ENCODE data around the gene DNAJC1. TPM values are rescaled to one million over a fixed set of nuclear protein-coding genes. Genes with fewer than 3 reads are reported as not detected.
A peak's percentile ranks its signal among the peaks of the same experiment; 100 is the strongest.

DNAJC1 gene
- total RNA-seq, 2 experiments from 2014 or later = 26.5 to 32.5 TPM

GRCh38 chr10:21747809-21748208, 255.7 kb downstream of the DNAJC1 start:
- H3K27ac Mint-ChIP-seq = no peak overlapping the region
- no peak for DNase-seq
- no peaks in the 10 kb centered on the region for H3K27me3 Mint-ChIP-seq
- no peak for ATAC-seq
- CTCF ChIA-PET = interaction anchor here (1.0 kb wide), 1 partner anchor 10 kb away, joined by 3 read pairs; no protein-coding TSS in a partner anchor
- no peak overlapping the region for H3K4me3 Mint-ChIP-seq
- peaks cover 19% of the 10 kb centered on the region for H3K4me1 Mint-ChIP-seq
- no peaks in the 10 kb centered on the region for H3K9me3 Mint-ChIP-seq (ENCODE audit: low read depth)
- peaks cover 7% of the 10 kb centered on the region for H3K36me3 Mint-ChIP-seq

- peak overlapping the region; percentile 35 for H3K27ac Mint-ChIP-seq
- H3K27me3 Mint-ChIP-seq = no peaks in the 10 kb centered on the region
- H3K36me3 Mint-ChIP-seq = peaks cover 13% of the 10 kb centered on the region
- DNase-seq (peak; percentile 73), ATAC-seq (peak; percentile 81)
- CTCF ChIA-PET = no interaction called here
- no peaks in the 10 kb centered on the region for H3K9me3 Mint-ChIP-seq (ENCODE audit: low read depth)
- no peak overlapping the region for H3K4me3 Mint-ChIP-seq
- peaks cover 20% of the 10 kb centered on the region for H3K4me1 Mint-ChIP-seq
Measured at GRCh38 chr10:21746118-21746517, 257.4 kb downstream of the DNAJC1 start.

GRCh38 chr10:21744223-21744622, 259.3 kb downstream of the DNAJC1 start:
- DNase-seq = no peak
- Mint-ChIP-seq H3K27me3 (no peaks in the 10 kb centered on the region), H3K36me3 (peaks cover 23% of the 10 kb centered on the region), H3K27ac (no peak overlapping the region), H3K4me3 (no peak overlapping the region), H3K4me1 (peaks cover 24% of the 10 kb centered on the region), H3K9me3 (ENCODE audit: low read depth) (no peaks in the 10 kb centered on the region)
- ATAC-seq = no peak
- CTCF ChIA-PET = no interaction called here

GRCh38 chr10:21742740-21743412, 260.7 kb downstream of the DNAJC1 start:
- Mint-ChIP-seq H3K27me3 (no peaks in the 10 kb centered on the region), H3K27ac (no peak overlapping the region), H3K36me3 (peaks cover 23% of the 10 kb centered on the region), H3K4me1 (peaks cover 24% of the 10 kb centered on the region), H3K9me3 (ENCODE audit: low read depth) (no peaks in the 10 kb centered on the region), H3K4me3 (no peak overlapping the region)
- CTCF ChIA-PET = interaction anchor here (2.4 kb wide), 1 partner anchor 246 kb away, joined by 10 read pairs; no protein-coding TSS in a partner anchor
- ATAC-seq (no peak), DNase-seq (no peak)

GRCh38 chr10:21740989-21741388, 262.5 kb downstream of the DNAJC1 start:
- Mint-ChIP-seq H3K9me3 (ENCODE audit: low read depth) (no peaks in the 10 kb centered on the region), H3K36me3 (peaks cover 28% of the 10 kb centered on the region), H3K4me1 (peaks cover 25% of the 10 kb centered on the region), H3K4me3 (no peak overlapping the region), H3K27me3 (no peaks in the 10 kb centered on the region), H3K27ac (peak overlapping the region; percentile 71)
- peak; percentile 68 for ATAC-seq
- CTCF ChIA-PET = interaction anchor here (2.4 kb wide), 1 partner anchor 245 kb away, joined by 10 read pairs; no protein-coding TSS in a partner anchor
- no peak for DNase-seq

GRCh38 chr10:21737106-21737505, 266.4 kb downstream of the DNAJC1 start:
- Mint-ChIP-seq H3K27ac (peak overlapping the region; percentile 16), H3K4me3 (no peak overlapping the region), H3K9me3 (ENCODE audit: low read depth) (no peaks in the 10 kb centered on the region), H3K36me3 (peaks cover 31% of the 10 kb centered on the region), H3K4me1 (peaks cover 23% of the 10 kb centered on the region), H3K27me3 (no peaks in the 10 kb centered on the region)
- ATAC-seq (no peak), DNase-seq (no peak)
- CTCF ChIA-PET = no interaction called here

GRCh38 chr10:21733710-21734109, 269.8 kb downstream of the DNAJC1 start:
- Mint-ChIP-seq H3K4me3 (no peak overlapping the region), H3K9me3 (ENCODE audit: low read depth) (no peaks in the 10 kb centered on the region), H3K27me3 (no peaks in the 10 kb centered on the region), H3K27ac (no peak overlapping the region), H3K36me3 (peaks cover 18% of the 10 kb centered on the region), H3K4me1 (peaks cover 15% of the 10 kb centered on the region)
- DNase-seq = no peak
- CTCF ChIA-PET = interaction anchor here (1.3 kb wide), 1 partner anchor 9 kb away, joined by 6 read pairs; no protein-coding TSS in a partner anchor
- ATAC-seq = no peak

GRCh38 chr10:21732067-21732772, 271.3 kb downstream of the DNAJC1 start:
- Mint-ChIP-seq H3K27me3 (no peaks in the 10 kb centered on the region), H3K27ac (no peak overlapping the region), H3K36me3 (peaks cover 25% of the 10 kb centered on the region), H3K9me3 (ENCODE audit: low read depth) (no peaks in the 10 kb centered on the region), H3K4me1 (peaks cover 17% of the 10 kb centered on the region), H3K4me3 (no peak overlapping the region)
- DNase-seq = peak; percentile 67
- CTCF ChIA-PET = interaction anchor here (0.9 to 1.8 kb wide), 6 partner anchors 12 to 236 kb away, joined by 3 to 19 read pairs (median 4); no protein-coding TSS in a partner anchor
- peak; percentile 73 for ATAC-seq

GRCh38 chr10:21728618-21729017, 274.9 kb downstream of the DNAJC1 start:
- H3K4me1 Mint-ChIP-seq = peaks cover 20% of the 10 kb centered on the region
- CTCF ChIA-PET = interaction anchor here (0.6 to 4.3 kb wide), 2 partner anchors 233 to 331 kb away, joined by 3 to 16 read pairs; no protein-coding TSS in a partner anchor
- ATAC-seq (no peak), DNase-seq (no peak)
- H3K36me3 Mint-ChIP-seq = peaks cover 12% of the 10 kb centered on the region
- H3K27me3 Mint-ChIP-seq = no peaks in the 10 kb centered on the region
- no peak overlapping the region for H3K27ac Mint-ChIP-seq
- H3K9me3 Mint-ChIP-seq (ENCODE audit: low read depth) = no peaks in the 10 kb centered on the region
- H3K4me3 Mint-ChIP-seq = no peak overlapping the region

- peaks cover 12% of the 10 kb centered on the region for H3K36me3 Mint-ChIP-seq
- ATAC-seq (no peak), DNase-seq (no peak)
- no peak overlapping the region for H3K4me3 Mint-ChIP-seq
- H3K9me3 Mint-ChIP-seq (ENCODE audit: low read depth) = no peaks in the 10 kb centered on the region
- peaks cover 20% of the 10 kb centered on the region for H3K4me1 Mint-ChIP-seq
- no peaks in the 10 kb centered on the region for H3K27me3 Mint-ChIP-seq
- CTCF ChIA-PET = interaction anchor here (4.3 kb wide), 1 partner anchor 232 kb away, joined by 16 read pairs; no protein-coding TSS in a partner anchor
- H3K27ac Mint-ChIP-seq = no peak overlapping the region
Measured at GRCh38 chr10:21727452-21728168, 275.9 kb downstream of the DNAJC1 start.

GRCh38 chr10:21726601-21727225, 276.8 kb downstream of the DNAJC1 start:
- H3K27me3 Mint-ChIP-seq = no peaks in the 10 kb centered on the region
- H3K27ac Mint-ChIP-seq = no peak overlapping the region
- H3K9me3 Mint-ChIP-seq (ENCODE audit: low read depth) = no peaks in the 10 kb centered on the region
- no peak overlapping the region for H3K4me3 Mint-ChIP-seq
- peaks cover 12% of the 10 kb centered on the region for H3K36me3 Mint-ChIP-seq
- DNase-seq (no peak), ATAC-seq (no peak)
- CTCF ChIA-PET = interaction anchor here (0.7 to 4.3 kb wide), 4 partner anchors 8 to 231 kb away, joined by 3 to 16 read pairs (median 4); no protein-coding TSS in a partner anchor
- H3K4me1 Mint-ChIP-seq = peaks cover 20% of the 10 kb centered on the region

- peak; percentile 68 for DNase-seq
- ATAC-seq = peak; percentile 49
- Mint-ChIP-seq H3K27ac (no peak overlapping the region), H3K9me3 (ENCODE audit: low read depth) (no peaks in the 10 kb centered on the region), H3K4me3 (no peak overlapping the region), H3K4me1 (peaks cover 20% of the 10 kb centered on the region), H3K36me3 (peaks cover 12% of the 10 kb centered on the region), H3K27me3 (no peaks in the 10 kb centered on the region)
- CTCF ChIA-PET = interaction anchor here (0.7 to 1.6 kb wide), 3 partner anchors 8 to 229 kb away, joined by 3 to 6 read pairs (median 4); no protein-coding TSS in a partner anchor
Measured at GRCh38 chr10:21724687-21725367, 278.7 kb downstream of the DNAJC1 start.
